Fibroblast of pulmonary artery (primary cell): Measurements from ENCODE around the gene OPTN.

ENCODE experiments used
- DNase-seq: peaks from one replicate; pipeline ENCODE4 v3.0.0-alpha.2; 2010; ENCODE audit warnings: low read depth
- H3K4me3 ChIP-seq: replicated peaks from 2 replicates; pipeline ENCODE4 v1.5.1; 2011; ENCODE audit warnings: low read depth, mild to moderate bottlenecking, control low read depth, low read length, moderate library complexity
- TF ChIP-seq, protein P1 (sequence below): IDR thresholded peaks from 2 replicates; pipeline ENCODE4 v1.5.1; 2011; ENCODE audit warnings: mild to moderate bottlenecking, control low read depth, low read length, inconsistent platforms; ENCODE audit errors: missing control alignments

Gene OPTN

DNA sequence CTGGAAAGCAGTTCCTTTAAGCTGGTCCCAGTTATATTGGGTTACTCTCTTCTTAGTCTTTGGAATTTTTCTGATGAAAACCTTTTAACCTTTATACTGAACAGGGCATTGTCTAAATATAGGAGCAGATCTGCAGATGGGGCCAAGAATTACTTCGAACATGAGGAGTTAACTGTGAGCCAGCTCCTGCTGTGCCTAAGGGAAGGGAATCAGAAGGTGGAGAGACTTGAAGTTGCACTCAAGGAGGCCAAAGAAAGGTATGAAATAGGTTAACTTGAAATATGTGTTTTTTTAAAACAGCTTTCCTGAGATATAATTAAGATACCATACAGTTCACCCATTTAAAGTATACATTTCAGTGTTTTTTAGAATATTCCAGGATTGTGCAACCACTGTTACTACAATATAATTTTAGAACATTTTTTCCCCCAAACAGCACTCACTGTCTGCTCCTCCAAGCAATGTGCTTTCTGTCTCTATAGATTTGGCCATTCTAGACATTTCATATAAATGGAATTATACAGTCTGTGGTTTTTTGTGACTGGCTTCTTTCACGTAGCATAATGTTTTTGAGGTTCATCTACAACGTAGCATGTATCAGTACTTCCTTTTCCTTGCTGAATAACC is 18.9 kb downstream of the OPTN start:
- TF ChIP-seq, protein P1, sequence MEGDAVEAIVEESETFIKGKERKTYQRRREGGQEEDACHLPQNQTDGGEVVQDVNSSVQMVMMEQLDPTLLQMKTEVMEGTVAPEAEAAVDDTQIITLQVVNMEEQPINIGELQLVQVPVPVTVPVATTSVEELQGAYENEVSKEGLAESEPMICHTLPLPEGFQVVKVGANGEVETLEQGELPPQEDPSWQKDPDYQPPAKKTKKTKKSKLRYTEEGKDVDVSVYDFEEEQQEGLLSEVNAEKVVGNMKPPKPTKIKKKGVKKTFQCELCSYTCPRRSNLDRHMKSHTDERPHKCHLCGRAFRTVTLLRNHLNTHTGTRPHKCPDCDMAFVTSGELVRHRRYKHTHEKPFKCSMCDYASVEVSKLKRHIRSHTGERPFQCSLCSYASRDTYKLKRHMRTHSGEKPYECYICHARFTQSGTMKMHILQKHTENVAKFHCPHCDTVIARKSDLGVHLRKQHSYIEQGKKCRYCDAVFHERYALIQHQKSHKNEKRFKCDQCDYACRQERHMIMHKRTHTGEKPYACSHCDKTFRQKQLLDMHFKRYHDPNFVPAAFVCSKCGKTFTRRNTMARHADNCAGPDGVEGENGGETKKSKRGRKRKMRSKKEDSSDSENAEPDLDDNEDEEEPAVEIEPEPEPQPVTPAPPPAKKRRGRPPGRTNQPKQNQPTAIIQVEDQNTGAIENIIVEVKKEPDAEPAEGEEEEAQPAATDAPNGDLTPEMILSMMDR: no peak
- no peak for DNase-seq
- no peak overlapping the region for H3K4me3 ChIP-seq

GRCh38 chr10:13120786-13121499 is 21.0 kb downstream of the OPTN start:
- no peak overlapping the region for H3K4me3 ChIP-seq
- DNase-seq: peak; percentile 33
- TF ChIP-seq, protein P1: no peak

DNA sequence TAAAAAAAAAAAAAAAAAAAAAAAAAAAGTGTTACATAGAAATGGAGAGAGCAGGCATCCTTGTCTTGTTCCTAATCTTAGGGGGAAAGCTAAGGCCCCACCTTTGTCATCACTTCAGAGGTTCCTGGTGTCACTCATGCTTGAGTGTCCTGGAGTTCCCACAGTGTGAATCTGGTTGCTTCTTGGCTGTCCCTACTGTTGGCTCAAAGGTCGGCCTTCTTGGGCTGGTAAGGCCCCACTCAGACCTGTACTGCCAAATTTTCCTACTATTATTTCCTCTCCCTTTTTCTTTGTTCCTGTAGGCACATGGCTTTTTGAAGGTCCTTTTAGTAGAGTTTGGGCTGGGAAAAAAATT is 21.5 kb downstream of the OPTN start:
- TF ChIP-seq, protein P1: no peak
- H3K4me3 ChIP-seq: no peak overlapping the region
- no peak for DNase-seq

DNA sequence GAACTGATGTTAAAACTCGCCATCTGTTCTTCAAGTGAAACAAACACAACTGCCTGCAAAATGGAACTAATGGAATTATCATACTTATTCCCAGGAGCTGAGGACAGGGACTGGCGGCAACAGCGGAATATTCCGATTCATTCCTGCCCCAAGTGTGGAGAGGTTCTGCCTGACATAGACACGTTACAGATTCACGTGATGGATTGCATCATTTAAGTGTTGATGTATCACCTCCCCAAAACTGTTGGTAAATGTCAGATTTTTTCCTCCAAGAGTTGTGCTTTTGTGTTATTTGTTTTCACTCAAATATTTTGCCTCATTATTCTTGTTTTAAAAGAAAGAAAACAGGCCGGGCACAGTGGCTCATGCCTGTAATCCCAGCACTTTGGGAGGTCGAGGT is 36.7 kb downstream of the OPTN start:
- DNase-seq: no peak
- TF ChIP-seq, protein P1: no peak

GRCh38 chr10:13139150-13139549 is 39.2 kb downstream of the OPTN start:
- DNase-seq: no peak
- H3K4me3 ChIP-seq: no peak overlapping the region
- TF ChIP-seq, protein P1: no peak

More for the DNA sequence above, 36.7 kb downstream of the OPTN start:
- no peak overlapping the region for H3K4me3 ChIP-seq

DNA sequence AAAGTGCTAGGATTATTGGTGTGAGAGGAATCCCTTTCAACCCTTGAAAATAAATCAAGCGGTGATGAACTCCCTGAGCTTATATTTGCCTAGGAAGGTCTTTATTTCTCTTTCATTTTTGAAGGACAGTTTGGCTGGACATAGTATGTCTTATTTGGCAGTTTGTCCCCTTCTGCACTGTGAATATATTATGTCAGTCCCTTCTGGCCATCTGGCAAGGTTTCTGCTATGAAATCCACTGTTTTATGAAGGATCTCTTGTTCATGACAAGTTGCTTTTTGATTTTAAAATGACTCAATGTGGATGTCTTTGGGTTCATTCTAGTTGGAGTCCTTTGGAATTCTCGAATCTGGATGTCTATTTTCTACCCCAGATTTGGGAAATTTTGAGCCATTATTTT is 39.7 kb downstream of the OPTN start:
- TF ChIP-seq, protein P1: no peak

More for the DNA sequence above, 39.7 kb downstream of the OPTN start:
- H3K4me3 ChIP-seq: no peak overlapping the region
- DNase-seq: no peak
